ENCODE results near the gene CEL. TPM values are rescaled to one million over a fixed set of nuclear protein-coding genes. Genes with fewer than 3 reads are reported as not detected.

CEL gene
- total RNA-seq, 2 experiments from 2014 or later = 0.16 to 0.39 TPM

DNA sequence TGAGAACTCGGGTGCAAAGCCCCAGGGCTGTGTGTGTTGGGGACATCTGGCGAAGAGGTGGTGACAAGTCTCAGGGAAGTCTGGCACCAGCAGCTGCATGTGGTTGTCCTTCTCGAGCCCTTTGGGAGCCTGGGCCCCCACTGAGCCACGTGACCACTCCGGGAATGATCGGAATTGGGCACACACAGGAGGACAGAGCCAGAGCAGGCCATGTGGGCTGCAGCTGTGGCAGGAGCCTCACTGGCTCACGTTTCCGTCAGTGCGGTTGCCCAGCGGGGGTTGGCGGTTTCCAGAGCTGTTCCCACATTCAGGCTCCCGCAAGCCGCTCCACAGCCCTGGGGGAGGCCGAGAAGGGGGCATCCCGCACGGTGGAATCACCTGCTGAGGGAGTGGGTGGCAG, 6.8 kb upstream of the CEL start:
- H3K27ac Mint-ChIP-seq = no peak overlapping the region
- H3K4me1 Mint-ChIP-seq (ENCODE audit: low read depth) = peaks cover 39% of the 10 kb centered on the region
- ChIA-PET CTCF (no interaction called here), POLR2A (no interaction called here)
- Histone ChIP-seq H3K9me3 (ENCODE audit: control insufficient read depth in 1 of 2, insufficient read depth in 1 of 2, low read length in 2 of 2) (no peaks in the 10 kb centered on the region), H3K27me3 (ENCODE audit: control insufficient read depth in 1 of 2, insufficient read depth in 2 of 2, low read length in 2 of 2) (no peaks in the 10 kb centered on the region), H3K4me3 (ENCODE audit: low read length) (no peak overlapping the region), H3K27ac (ENCODE audit: low read depth in 1 of 2, low read length in 2 of 2) (no peak overlapping the region), H3K4me1 (ENCODE audit: insufficient read depth, low read length) (peaks cover 41% of the 10 kb centered on the region), H3K36me3 (ENCODE audit: insufficient read depth, low read length) (peaks cover 65% of the 10 kb centered on the region)
- no peaks in the 10 kb centered on the region for H3K9me3 Mint-ChIP-seq
- TF ChIP-seq, protein P1, sequence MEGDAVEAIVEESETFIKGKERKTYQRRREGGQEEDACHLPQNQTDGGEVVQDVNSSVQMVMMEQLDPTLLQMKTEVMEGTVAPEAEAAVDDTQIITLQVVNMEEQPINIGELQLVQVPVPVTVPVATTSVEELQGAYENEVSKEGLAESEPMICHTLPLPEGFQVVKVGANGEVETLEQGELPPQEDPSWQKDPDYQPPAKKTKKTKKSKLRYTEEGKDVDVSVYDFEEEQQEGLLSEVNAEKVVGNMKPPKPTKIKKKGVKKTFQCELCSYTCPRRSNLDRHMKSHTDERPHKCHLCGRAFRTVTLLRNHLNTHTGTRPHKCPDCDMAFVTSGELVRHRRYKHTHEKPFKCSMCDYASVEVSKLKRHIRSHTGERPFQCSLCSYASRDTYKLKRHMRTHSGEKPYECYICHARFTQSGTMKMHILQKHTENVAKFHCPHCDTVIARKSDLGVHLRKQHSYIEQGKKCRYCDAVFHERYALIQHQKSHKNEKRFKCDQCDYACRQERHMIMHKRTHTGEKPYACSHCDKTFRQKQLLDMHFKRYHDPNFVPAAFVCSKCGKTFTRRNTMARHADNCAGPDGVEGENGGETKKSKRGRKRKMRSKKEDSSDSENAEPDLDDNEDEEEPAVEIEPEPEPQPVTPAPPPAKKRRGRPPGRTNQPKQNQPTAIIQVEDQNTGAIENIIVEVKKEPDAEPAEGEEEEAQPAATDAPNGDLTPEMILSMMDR (IDR thresholded peaks at IDR 0.05) = no peak
- H3K27me3 Mint-ChIP-seq = no peaks in the 10 kb centered on the region
- H3K36me3 Mint-ChIP-seq (ENCODE audit: low read depth) = peaks cover 56% of the 10 kb centered on the region
- intact Hi-C loops (cut with DNase I, micrococcal nuclease) = no loop called here
- DNase-seq (no peak), ATAC-seq (ENCODE audit: poor library complexity) (no peak)
- no peak overlapping the region for H3K4me3 Mint-ChIP-seq

DNA sequence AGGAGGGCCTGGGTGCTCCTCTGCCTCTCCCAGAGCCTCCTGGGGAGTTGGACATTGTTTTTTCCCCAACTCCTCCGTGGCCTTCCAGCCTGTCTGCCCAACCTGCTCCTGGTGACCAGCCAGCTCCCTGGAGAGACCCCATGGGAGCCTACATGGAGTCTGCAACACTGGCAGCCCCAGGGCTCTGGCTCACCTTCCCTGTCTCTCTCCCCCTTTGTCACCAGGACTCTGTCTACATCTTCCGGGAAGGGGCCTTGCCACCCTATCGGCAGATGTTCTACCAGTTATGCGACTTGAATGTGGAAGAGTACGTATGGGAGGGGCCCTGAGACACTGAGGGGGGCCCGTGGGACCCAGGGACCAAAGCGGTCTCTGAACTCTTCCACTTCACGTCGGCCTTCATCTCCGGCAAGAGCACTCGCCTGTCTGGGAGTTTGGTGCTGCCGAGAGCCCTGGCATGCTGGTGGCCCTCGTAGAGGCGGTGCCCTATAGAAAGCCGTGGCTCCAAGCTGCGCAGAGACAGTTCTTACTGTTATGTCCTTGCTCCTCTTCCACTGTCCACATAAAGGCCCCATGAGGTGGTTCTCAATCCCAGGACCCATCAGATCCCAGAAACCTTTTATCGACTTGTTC, 5.9 kb upstream of the CEL start:
- intact Hi-C loops (cut with DNase I, micrococcal nuclease) = no loop called here
- H3K36me3 Mint-ChIP-seq (ENCODE audit: low read depth) = peaks cover 50% of the 10 kb centered on the region
- Histone ChIP-seq H3K9me3 (ENCODE audit: control insufficient read depth in 1 of 2, insufficient read depth in 1 of 2, low read length in 2 of 2) (no peaks in the 10 kb centered on the region), H3K4me1 (ENCODE audit: insufficient read depth, low read length) (peaks cover 46% of the 10 kb centered on the region), H3K36me3 (ENCODE audit: insufficient read depth, low read length) (peaks cover 56% of the 10 kb centered on the region), H3K27me3 (ENCODE audit: control insufficient read depth in 1 of 2, insufficient read depth in 2 of 2, low read length in 2 of 2) (no peaks in the 10 kb centered on the region), H3K27ac (ENCODE audit: low read depth in 1 of 2, low read length in 2 of 2) (no peak overlapping the region), H3K4me3 (ENCODE audit: low read length) (no peak overlapping the region)
- ATAC-seq (ENCODE audit: poor library complexity) (no peak), DNase-seq (no peak)
- TF ChIP-seq, protein P1 (IDR thresholded peaks at IDR 0.05) = no peak
- no peaks in the 10 kb centered on the region for H3K27me3 Mint-ChIP-seq
- H3K27ac Mint-ChIP-seq = peak overlapping the region; percentile 85
- ChIA-PET CTCF (no interaction called here), POLR2A (interaction anchor here (0.9 to 1.7 kb wide), 2 partner anchors 25 to 77 kb away, joined by 4 read pairs; partner anchors contain the start of gene GTF3C5)
- peaks cover 44% of the 10 kb centered on the region for H3K4me1 Mint-ChIP-seq (ENCODE audit: low read depth)
- H3K4me3 Mint-ChIP-seq = peak overlapping the region; percentile 81
- H3K9me3 Mint-ChIP-seq = no peaks in the 10 kb centered on the region

DNA sequence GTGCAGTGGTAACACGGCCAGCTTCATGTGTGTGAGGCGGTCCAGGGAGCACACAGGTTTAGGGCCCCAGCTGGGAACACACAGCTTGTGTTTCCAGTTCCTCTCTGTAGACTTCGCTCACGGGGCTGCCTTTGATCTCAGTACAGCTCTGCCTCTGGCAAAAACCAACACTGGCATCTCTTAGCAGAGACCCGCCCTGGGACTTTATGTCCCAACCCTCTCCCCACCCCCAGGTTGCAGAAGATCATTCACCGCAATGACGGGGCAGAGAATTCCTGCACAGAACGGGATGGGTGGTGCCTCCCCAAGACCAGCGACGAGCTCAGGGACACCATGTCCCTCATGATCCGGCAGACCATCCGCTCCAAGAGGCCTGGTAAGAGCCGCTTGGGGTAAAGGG, 5.2 kb upstream of the CEL start:
- H3K27ac ChIP-seq (ENCODE audit: low read depth in 1 of 2, low read length in 2 of 2) = peak overlapping the region in 1 of 2 donors; percentile 24
- Mint-ChIP-seq H3K27me3 (no peaks in the 10 kb centered on the region), H3K4me3 (peak overlapping the region; percentile 81), H3K36me3 (ENCODE audit: low read depth) (peaks cover 44% of the 10 kb centered on the region), H3K9me3 (no peaks in the 10 kb centered on the region), H3K4me1 (ENCODE audit: low read depth) (peaks cover 44% of the 10 kb centered on the region), H3K27ac (peak overlapping the region; percentile 85)
- no peaks in the 10 kb centered on the region for H3K9me3 ChIP-seq (ENCODE audit: control insufficient read depth in 1 of 2, insufficient read depth in 1 of 2, low read length in 2 of 2)
- ChIA-PET CTCF (no interaction called here), POLR2A (interaction anchor here (1.2 to 2.3 kb wide), 3 partner anchors 26 to 88 kb away, joined by 4 to 10 read pairs (median 5); partner anchors contain the start of gene GTF3C5)
- H3K27me3 ChIP-seq (ENCODE audit: control insufficient read depth in 1 of 2, insufficient read depth in 2 of 2, low read length in 2 of 2) = no peaks in the 10 kb centered on the region
- TF ChIP-seq, protein P1 (IDR thresholded peaks at IDR 0.05) = no peak
- ATAC-seq (ENCODE audit: poor library complexity) (peak; percentile 54), DNase-seq (peak in 2 of 14 experiments; percentile 26 to 33)
- no peak overlapping the region for H3K4me3 ChIP-seq (ENCODE audit: low read length)
- peaks cover 46% of the 10 kb centered on the region for H3K4me1 ChIP-seq (ENCODE audit: insufficient read depth, low read length)
- H3K36me3 ChIP-seq (ENCODE audit: insufficient read depth, low read length) = peaks cover 50% of the 10 kb centered on the region
- intact Hi-C loops (cut with DNase I, micrococcal nuclease) = no loop called here

Data from CD4-positive, alpha-beta T cell (primary cell).